Prostate gland (tissue), 2 donors: Measurements from ENCODE around the gene RTP5. TPM values are rescaled to one million over a fixed set of nuclear protein-coding genes. Genes with fewer than 3 reads are reported as not detected.

ENCODE experiments used
- DNase-seq: peaks from one replicate; pipeline ENCODE4 v3.0.0-alpha.2; 2019; ENCODE audit warnings: low spot score
- H3K27ac ChIP-seq, 2 donors: fragments of 200-600 bp; sonication (generic); 2 replicates each; pipeline ENCODE4 v1.5.1; 2017 to 2019
- H3K27me3 ChIP-seq: fragments of 200-600 bp; sonication (generic); replicated peaks from 2 replicates; pipeline ENCODE4 v1.5.1; 2019; ENCODE audit not compliant: insufficient read depth
- H3K36me3 ChIP-seq, 2 donors: fragments of 200-600 bp; sonication (generic); 1 replicate in 1 of 2; 2 replicates in 1 of 2; pipeline versions ENCODE4 v1.5.1 to v1.8.1; 2017 to 2019
- H3K4me1 ChIP-seq: fragments of 200-600 bp; sonication (generic); replicated peaks from 2 replicates; pipeline ENCODE4 v1.5.1; 2019
- H3K4me3 ChIP-seq, 2 donors: fragments of 200-600 bp; sonication (generic); 2 replicates each; pipeline ENCODE4 v1.5.1; 2017 to 2019
- H3K9me3 ChIP-seq: fragments of 200-600 bp; sonication (generic); 2 replicates; pipeline ENCODE4 v1.5.1; 2017
- POLR2A ChIP-seq: fragments of 450-650 bp; IDR thresholded peaks from one replicate; pipeline ENCODE4 v1.6.1; 2016; ENCODE audit warnings: antibody characterized with exemption, mild to moderate bottlenecking
- POLR2AphosphoS5 ChIP-seq: sonication (generic); formaldehyde crosslinking; IDR thresholded peaks from one replicate; pipeline ENCODE4 v1.6.1; 2017; ENCODE audit warnings: antibody characterized with exemption
- WGBS: methylation state at CpG from one replicate; pipeline ENCODE4 v1.1.5; 2018; 5-methylcytosine and 5-hydroxymethylcytosine counted together
- intact Hi-C: fragments of 100-400 bp; cut with DNase I; formaldehyde crosslinking; loops from one replicate; pipeline ENCODE4 v1.14.2; 2022
- total RNA-seq, 2 donors: library from RNA; depleted of rRNA; stranded (reverse); fragments of >200 nt; gene quantifications; one replicate each; pipeline ENCODE4 v1.1.0, GENCODE V29; 2016
- TF ChIP-seq, protein P1 (sequence below), 4 experiments: fragments of 200-600 bp in 2 of 4; fragments of 450-650 bp in 2 of 4; sonication (generic) in 2 of 4; IDR thresholded peaks; 1 replicate in 3 of 4; 2 replicates in 1 of 4; pipeline ENCODE4 v1.5.1; 2016 to 2019; ENCODE audit warnings: antibody characterized with exemption in 4 of 4, mild to moderate bottlenecking in 2 of 4, moderate library complexity in 2 of 4

Gene RTP5
- total RNA-seq, 2 donors from 2014 or later, result 0.14 to 0.28 TPM

GRCh38 chr2:241842620-241843211, 26.8 kb upstream of the RTP5 start:
- Histone ChIP-seq H3K4me1 (no peaks in the 10 kb centered on the region), H3K27me3 (no peaks in the 10 kb centered on the region), H3K4me3 (no peak overlapping the region), H3K36me3 (no peaks in the 10 kb centered on the region), H3K9me3 (no peaks in the 10 kb centered on the region), H3K27ac (no peak overlapping the region)
- TF ChIP-seq, protein P1, sequence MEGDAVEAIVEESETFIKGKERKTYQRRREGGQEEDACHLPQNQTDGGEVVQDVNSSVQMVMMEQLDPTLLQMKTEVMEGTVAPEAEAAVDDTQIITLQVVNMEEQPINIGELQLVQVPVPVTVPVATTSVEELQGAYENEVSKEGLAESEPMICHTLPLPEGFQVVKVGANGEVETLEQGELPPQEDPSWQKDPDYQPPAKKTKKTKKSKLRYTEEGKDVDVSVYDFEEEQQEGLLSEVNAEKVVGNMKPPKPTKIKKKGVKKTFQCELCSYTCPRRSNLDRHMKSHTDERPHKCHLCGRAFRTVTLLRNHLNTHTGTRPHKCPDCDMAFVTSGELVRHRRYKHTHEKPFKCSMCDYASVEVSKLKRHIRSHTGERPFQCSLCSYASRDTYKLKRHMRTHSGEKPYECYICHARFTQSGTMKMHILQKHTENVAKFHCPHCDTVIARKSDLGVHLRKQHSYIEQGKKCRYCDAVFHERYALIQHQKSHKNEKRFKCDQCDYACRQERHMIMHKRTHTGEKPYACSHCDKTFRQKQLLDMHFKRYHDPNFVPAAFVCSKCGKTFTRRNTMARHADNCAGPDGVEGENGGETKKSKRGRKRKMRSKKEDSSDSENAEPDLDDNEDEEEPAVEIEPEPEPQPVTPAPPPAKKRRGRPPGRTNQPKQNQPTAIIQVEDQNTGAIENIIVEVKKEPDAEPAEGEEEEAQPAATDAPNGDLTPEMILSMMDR (IDR thresholded peaks at IDR 0.05), result no peak
- TF ChIP-seq POLR2A, result no peak
- TF ChIP-seq POLR2AphosphoS5, result no peak
- intact Hi-C loops, result no loop called here
- no peak for DNase-seq
- 82% methylated on average over 29 of the region's 29 CpGs for WGBS

DNA sequence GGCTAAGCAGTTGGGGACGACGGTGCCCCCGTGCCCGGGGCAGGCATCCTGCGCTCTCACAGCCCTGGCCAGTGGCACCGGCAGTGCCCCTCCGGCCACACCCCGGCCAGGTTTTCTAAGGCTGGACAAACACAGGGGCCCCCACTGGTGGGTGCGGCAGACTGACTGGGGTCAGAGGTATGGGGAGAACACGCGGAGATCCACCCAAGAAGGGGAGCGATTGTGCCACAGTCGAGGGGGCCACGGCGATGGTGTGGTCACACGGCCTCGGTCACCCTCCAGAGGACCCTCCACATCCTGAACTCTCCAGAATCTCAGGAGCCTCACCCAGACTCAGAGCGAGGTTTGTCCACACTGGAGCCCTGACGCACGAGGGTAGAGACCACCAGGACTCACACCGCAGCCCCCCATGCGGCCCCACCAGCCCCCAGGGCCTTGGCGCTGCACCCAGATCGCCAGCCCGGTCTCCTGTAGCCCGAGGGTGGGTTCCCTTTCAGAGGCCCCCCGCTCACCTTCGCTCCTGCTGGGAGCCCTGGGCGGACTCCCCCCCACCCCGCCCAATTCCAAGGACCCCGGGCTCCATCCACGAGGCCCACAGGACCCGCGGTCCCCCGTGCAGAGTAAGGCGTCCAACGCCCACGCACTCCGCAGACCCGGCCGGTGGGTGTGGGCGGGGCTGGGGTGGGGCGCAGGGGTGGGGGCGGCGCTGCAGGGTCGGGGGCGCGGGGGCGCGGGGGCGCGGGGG, 26.0 kb upstream of the RTP5 start:
- Histone ChIP-seq H3K4me1 (no peaks in the 10 kb centered on the region), H3K27ac (peak overlapping the region; percentile 36 to 45), H3K36me3 (no peaks in the 10 kb centered on the region), H3K27me3 (no peaks in the 10 kb centered on the region), H3K9me3 (no peaks in the 10 kb centered on the region), H3K4me3 (peak overlapping the region; percentile 25 to 35)
- 77% methylated on average over 35 of the region's 52 CpGs for WGBS
- no peak for DNase-seq
- intact Hi-C loops, result no loop called here
- no peak for TF ChIP-seq POLR2AphosphoS5
- no peak for TF ChIP-seq POLR2A
- TF ChIP-seq, protein P1 (IDR thresholded peaks at IDR 0.05), result no peak

DNA sequence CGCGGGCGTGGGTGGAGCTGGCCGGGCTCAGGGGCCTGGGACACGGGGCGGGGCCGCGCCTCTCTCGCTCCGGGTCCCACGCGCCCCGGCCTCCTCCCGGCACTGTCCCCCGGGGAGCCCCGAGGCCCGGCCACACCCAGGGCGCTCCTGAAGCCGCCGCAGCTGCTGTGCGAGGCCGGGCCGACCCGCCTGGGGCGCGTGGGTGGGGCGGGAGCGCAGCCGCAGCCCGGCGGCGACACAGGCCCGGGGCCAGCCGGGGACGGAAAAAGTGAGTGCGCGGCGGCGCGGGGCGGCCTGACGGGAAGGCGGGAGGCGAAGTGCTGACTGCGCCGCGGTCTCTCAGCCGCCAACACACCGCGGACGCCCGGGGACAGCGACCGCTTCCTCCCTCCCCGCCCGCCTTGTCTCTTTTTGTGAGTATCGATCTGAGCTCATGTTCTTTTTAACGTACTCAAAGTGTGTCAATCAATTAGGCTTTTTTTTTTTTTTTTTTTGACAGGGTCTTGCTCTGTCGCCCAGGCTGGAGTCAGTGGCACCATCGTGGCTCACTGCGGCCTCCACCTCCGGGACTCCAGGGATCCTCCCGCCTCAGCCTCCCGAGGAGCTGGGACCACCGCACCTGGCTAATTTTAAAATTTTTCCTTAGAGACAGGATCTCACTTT, 25.3 kb upstream of the RTP5 start:
- Histone ChIP-seq H3K9me3 (no peaks in the 10 kb centered on the region), H3K4me1 (no peaks in the 10 kb centered on the region), H3K36me3 (no peaks in the 10 kb centered on the region), H3K27me3 (no peaks in the 10 kb centered on the region), H3K27ac (peak overlapping the region; percentile 36 to 45), H3K4me3 (peak overlapping the region; percentile 25 to 35)
- intact Hi-C loops, result no loop called here
- DNase-seq, result peak; percentile 63
- TF ChIP-seq POLR2A (no peak), POLR2AphosphoS5 (peak; percentile 18)
- TF ChIP-seq, protein P1 (IDR thresholded peaks at IDR 0.05), result peak in 2 of 4 experiments; percentile 36 to 53
- 9% methylated on average over 51 of the region's 65 CpGs for WGBS

DNA sequence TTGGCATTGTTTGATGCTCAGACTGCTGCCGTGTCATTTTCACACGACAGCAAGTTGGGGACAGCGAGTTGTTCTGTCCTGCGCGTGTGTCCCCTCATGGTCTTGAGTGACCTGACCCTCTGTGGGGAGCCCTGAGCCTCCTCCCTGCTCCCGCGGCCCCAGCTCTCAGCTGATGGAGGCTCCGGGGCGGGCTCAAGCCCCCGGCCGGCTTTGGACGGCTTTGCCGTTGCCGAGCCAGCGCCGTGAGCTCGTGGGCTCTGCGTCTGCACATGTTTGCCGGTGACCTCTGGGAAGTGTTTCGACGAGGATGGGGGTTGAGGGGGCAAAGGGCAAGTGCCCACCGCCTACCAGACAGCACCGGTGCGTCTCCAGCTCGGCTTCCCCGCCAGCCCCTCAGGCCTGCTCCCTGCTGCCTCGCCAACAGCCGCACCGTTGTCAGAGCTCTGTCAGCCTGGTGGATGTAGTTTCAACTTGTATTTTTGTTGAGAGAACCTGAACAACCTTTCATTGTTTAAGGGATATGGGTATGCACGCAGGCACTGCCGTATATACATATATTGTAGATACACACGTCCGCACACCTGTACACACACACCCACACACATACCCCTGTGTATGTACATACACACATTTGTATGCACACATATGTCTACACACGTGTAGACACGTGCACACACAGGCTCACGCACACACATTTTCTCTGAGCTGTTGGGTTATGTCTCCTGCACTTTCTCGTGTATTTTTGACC, 24.5 kb upstream of the RTP5 start:
- no peak for TF ChIP-seq POLR2A
- no peak for TF ChIP-seq POLR2AphosphoS5
- TF ChIP-seq, protein P1 (IDR thresholded peaks at IDR 0.05), result no peak
- WGBS, result 74% methylated on average over 37 of the region's 37 CpGs

More for the DNA sequence above, 24.5 kb upstream of the RTP5 start:
- H3K4me3 ChIP-seq, result peak overlapping the region in 1 of 2 donors; percentile 25
- H3K36me3 ChIP-seq, result no peaks in the 10 kb centered on the region
- no peaks in the 10 kb centered on the region for H3K27me3 ChIP-seq
- intact Hi-C loops, result no loop called here
- DNase-seq, result no peak
- no peaks in the 10 kb centered on the region for H3K4me1 ChIP-seq
- H3K9me3 ChIP-seq, result no peaks in the 10 kb centered on the region
- no peak overlapping the region for H3K27ac ChIP-seq
